HepG2 (cell line): ENCODE measurements around the gene TREM1. TPM values are rescaled to one million over a fixed set of nuclear protein-coding genes. Genes with fewer than 3 reads are reported as not detected.

Experiments used
- ATAC-seq: fragments of 200-7000 bp; cut with Tn5 transposase; 3 replicates; pipeline ENCODE4 v1.9.1; 2020; ENCODE audit warnings: mild to moderate bottlenecking, moderate library complexity
- BruUV-seq: library from RNA; stranded (reverse); fragments of 400-500 nt; replicated peaks from 2 replicates; lab custom pipeline; 2021; lab: Mats Ljungman, UMichigan
- CTCF ChIA-PET: fragments of 300-600 bp; formaldehyde crosslinking; extraction: SDS; loops from one replicate; lab custom pipeline; 2021; ENCODE audit warnings: low total read pairs, inconsistent platforms, low intra/inter-chr PET ratio; lab: Yijun Ruan, JAX
- POLR2A ChIA-PET: fragments of 350-600 bp; sonication (Branson Sonifier 250); formaldehyde crosslinking; loops from one replicate; lab custom pipeline; 2020; ENCODE audit warnings: antibody characterized with exemption, inconsistent platforms; lab: Yijun Ruan, JAX
- DNase-seq: peaks from one replicate; pipeline ENCODE4 v3.0.0-alpha.2; 2015; ENCODE audit warnings: low spot score
- FAIRE-seq: peaks from 3 replicates; lab custom pipeline; 2011; peaks lifted over from hg19 to GRCh38; lab: Jason Lieb, UNC
- H2AFZ ChIP-seq: one replicate; pipeline ENCODE4 v1.6.1; 2011; ENCODE audit warnings: low read length, inconsistent platforms
- H3K27ac ChIP-seq: fragments of 300-600 bp; 3 replicates; pipeline ENCODE4 v1.8.0; 2011; ENCODE audit warnings: mixed run types, mild to moderate bottlenecking, mixed read lengths, low read length, inconsistent platforms; ENCODE audit not compliant: insufficient read depth; ENCODE audit errors: extremely low read length
- H3K27me3 ChIP-seq, 2 experiments: fragments of 200-600 bp in 1 of 2; 2 replicates in 1 of 2; 3 replicates in 1 of 2; pipeline versions ENCODE4 v1.6.0 to v1.8.0; 2011; ENCODE audit warnings: low read length in 2 of 2, mild to moderate bottlenecking in 2 of 2, moderate library complexity in 2 of 2, inconsistent platforms in 1 of 2; ENCODE audit not compliant: insufficient read depth in 2 of 2, control insufficient read depth in 1 of 2
- H3K36me3 ChIP-seq, 2 experiments: fragments of 200-600 bp in 1 of 2; replicated peaks in 1 of 2; 2 replicates in 1 of 2; 3 replicates in 1 of 2; pipeline versions ENCODE4 v1.5.1 to v1.8.0; 2011; ENCODE audit warnings: low read length in 2 of 2, inconsistent platforms in 1 of 2; ENCODE audit not compliant: insufficient read depth in 2 of 2, control insufficient read depth in 1 of 2
- H3K4me1 ChIP-seq: 2 replicates; pipeline ENCODE4 v1.5.1; 2012; ENCODE audit warnings: low read length, inconsistent platforms; ENCODE audit not compliant: insufficient read depth
- H3K4me2 ChIP-seq: 2 replicates; pipeline ENCODE4 v1.6.0; 2011; ENCODE audit warnings: low read depth, low read length, inconsistent platforms
- H3K4me3 ChIP-seq, 3 experiments: fragments of 200-600 bp in 1 of 3; sonication (generic), shearing (Covaris generic) in 1 of 3; replicated peaks in 1 of 3; 2 replicates each; pipeline ENCODE4 v1.5.1; 2011 to 2016; ENCODE audit warnings: low read length in 3 of 3, inconsistent platforms in 2 of 3, low read depth in 2 of 3, mild to moderate bottlenecking in 2 of 3, control low read depth in 1 of 3, mixed read lengths in 1 of 3; ENCODE audit not compliant: insufficient read depth in 1 of 3
- H3K79me2 ChIP-seq: one replicate; pipeline ENCODE4 v1.6.1; 2011; ENCODE audit warnings: low read length, inconsistent platforms; ENCODE audit not compliant: insufficient read depth
- H3K9ac ChIP-seq: 2 replicates; pipeline ENCODE4 v1.6.0; 2011; ENCODE audit warnings: mild to moderate bottlenecking, low read depth, low read length, inconsistent platforms; ENCODE audit not compliant: insufficient read depth
- H3K9me3 ChIP-seq: 2 replicates; pipeline ENCODE4 v1.5.1; 2012; ENCODE audit warnings: mild to moderate bottlenecking, low read length
- H4K20me1 ChIP-seq: 2 replicates; pipeline ENCODE4 v1.6.0; 2011; ENCODE audit warnings: inconsistent platforms, mild to moderate bottlenecking, low read length, moderate library complexity; ENCODE audit not compliant: insufficient read depth
- BHLHE40 ChIP-seq: IDR thresholded peaks from 2 replicates; pipeline ENCODE4 v1.6.1; 2011; ENCODE audit warnings: low read length, improper control_type of control experiment
- DMAP1 ChIP-seq: IDR thresholded peaks from 2 replicates; pipeline ENCODE4 v1.6.1; 2016
- MIER2 ChIP-seq: IDR thresholded peaks from 2 replicates; pipeline ENCODE4 v1.6.1; 2016; ENCODE audit warnings: missing biosample characterization, missing genetic modification reagents
- PAF1 ChIP-seq: IDR thresholded peaks from 2 replicates; pipeline ENCODE4 v1.6.1; 2016; ENCODE audit warnings: missing genetic modification reagents, missing compliant biosample characterization
- RELA ChIP-seq: sonication (generic); formaldehyde crosslinking; IDR thresholded peaks from 2 replicates; pipeline ENCODE4 v1.4.0; 2020; ENCODE audit warnings: missing genetic modification reagents
- SKI ChIP-seq: fragments of 450-650 bp; IDR thresholded peaks from one replicate; pipeline ENCODE4 v1.6.1; 2018; ENCODE audit warnings: mild to moderate bottlenecking; ENCODE audit not compliant: partially characterized antibody
- SP1 ChIP-seq, 2 experiments: fragments of 450-650 bp in 1 of 2; sonication (generic) in 1 of 2; formaldehyde crosslinking in 1 of 2; IDR thresholded peaks; 2 replicates each; pipeline versions ENCODE4 v1.4.0 to v1.6.1; 2016 to 2020; ENCODE audit warnings: missing genetic modification reagents in 1 of 2
- TBX2 ChIP-seq: sonication (generic); formaldehyde crosslinking; IDR thresholded peaks from 2 replicates; pipeline ENCODE4 v1.5.0; 2020; ENCODE audit warnings: missing genetic modification reagents, mild to moderate bottlenecking, borderline replicate concordance
- ZNF232 ChIP-seq: sonication (generic); formaldehyde crosslinking; IDR thresholded peaks from 2 replicates; pipeline ENCODE4 v1.4.0; 2020; ENCODE audit warnings: missing genetic modification reagents, borderline replicate concordance
- ZNF335 ChIP-seq: sonication (generic); formaldehyde crosslinking; IDR thresholded peaks from 2 replicates; pipeline ENCODE4 v1.4.0; 2020; ENCODE audit warnings: missing genetic modification reagents
- ZNF672 ChIP-seq: sonication (generic); formaldehyde crosslinking; IDR thresholded peaks from 2 replicates; pipeline ENCODE4 v1.8.1; 2022; ENCODE audit warnings: missing genetic modification reagents
- ZNF678 ChIP-seq: sonication (generic); formaldehyde crosslinking; IDR thresholded peaks from 2 replicates; pipeline ENCODE4 v1.4.0; 2020; ENCODE audit warnings: mild to moderate bottlenecking, missing genetic modification reagents
- ZNF75D ChIP-seq: sonication (generic); formaldehyde crosslinking; IDR thresholded peaks from 2 replicates; pipeline ENCODE4 v1.8.1; 2023; ENCODE audit warnings: missing genetic modification reagents, mild to moderate bottlenecking, borderline replicate concordance
- ZNF780A ChIP-seq: sonication (generic); formaldehyde crosslinking; IDR thresholded peaks from 2 replicates; pipeline ENCODE4 v1.8.0; 2022; ENCODE audit warnings: mild to moderate bottlenecking, missing genetic modification reagents, moderate library complexity
- ZNF790 ChIP-seq: sonication (generic); formaldehyde crosslinking; IDR thresholded peaks from 2 replicates; pipeline ENCODE4 v1.8.0; 2022; ENCODE audit warnings: missing genetic modification reagents, mild to moderate bottlenecking, borderline replicate concordance
- WGBS: methylation state at CpG from one replicate; pipeline ENCODE4 v1.1.6; 2017; ENCODE audit warnings: low lambda C conversion rate; 5-methylcytosine and 5-hydroxymethylcytosine counted together
- in situ Hi-C: cut with HindIII; loops from 2 replicates; pipeline ENCODE4 v1.10.0; 2017; ENCODE audit warnings: low pct_unique_long_range_greater_than_20kb; ENCODE audit not compliant: extremely low pct_ligation_motif_present
- intact Hi-C: fragments of 100-400 bp; cut with micrococcal nuclease; formaldehyde crosslinking; loops from one replicate; pipeline ENCODE4 v1.10.0; 2022; ENCODE audit not compliant: unreplicated experiment
- polyA plus RNA-seq, 8 experiments: library from polyadenylated mRNA; depleted of rRNA in 3 of 8; stranded (reverse) in 7 of 8; unstranded in 1 of 8; fragments of >200 nt; fragmentation: Illumina TruSeq in 4 of 8; extraction: Trizol in 4 of 8; gene quantifications; 2 replicates each; pipeline versions ENCODE4 v1.2.1 to v1.2.3, GENCODE V29; 2011 to 2016; ENCODE audit warnings: low read depth in 4 of 8, missing spikeins in 1 of 8, mixed read lengths in 1 of 8; ENCODE audit not compliant: insufficient read depth in 1 of 8
- total RNA-seq, 5 experiments: library from RNA; depleted of rRNA; stranded (reverse); fragments of >200 nt; fragmentation: Illumina TruSeq; extraction: Trizol; gene quantifications; 2 replicates each; pipeline ENCODE4 v1.2.3, GENCODE V29; 2016; ENCODE audit warnings: low read depth in 1 of 5
- TF ChIP-seq, protein P1 (sequence below): sonication (generic); formaldehyde crosslinking; IDR thresholded peaks from 2 replicates; pipeline ENCODE4 v1.8.0; 2022; ENCODE audit warnings: missing genetic modification reagents, mild to moderate bottlenecking, inconsistent platforms, borderline replicate concordance
- TF ChIP-seq, protein P2 (sequence below): sonication (generic); formaldehyde crosslinking; IDR thresholded peaks from 2 replicates; pipeline ENCODE4 v1.8.1; 2023; ENCODE audit warnings: missing genetic modification reagents, mild to moderate bottlenecking, borderline replicate concordance

The TREM1 gene
- total and polyA plus RNA-seq, 2 of the 13 experiments (the other 11 are each of a cell fraction or from before 2014, with no cell fraction given) = 0.49 TPM; not detected in 1

DNA sequence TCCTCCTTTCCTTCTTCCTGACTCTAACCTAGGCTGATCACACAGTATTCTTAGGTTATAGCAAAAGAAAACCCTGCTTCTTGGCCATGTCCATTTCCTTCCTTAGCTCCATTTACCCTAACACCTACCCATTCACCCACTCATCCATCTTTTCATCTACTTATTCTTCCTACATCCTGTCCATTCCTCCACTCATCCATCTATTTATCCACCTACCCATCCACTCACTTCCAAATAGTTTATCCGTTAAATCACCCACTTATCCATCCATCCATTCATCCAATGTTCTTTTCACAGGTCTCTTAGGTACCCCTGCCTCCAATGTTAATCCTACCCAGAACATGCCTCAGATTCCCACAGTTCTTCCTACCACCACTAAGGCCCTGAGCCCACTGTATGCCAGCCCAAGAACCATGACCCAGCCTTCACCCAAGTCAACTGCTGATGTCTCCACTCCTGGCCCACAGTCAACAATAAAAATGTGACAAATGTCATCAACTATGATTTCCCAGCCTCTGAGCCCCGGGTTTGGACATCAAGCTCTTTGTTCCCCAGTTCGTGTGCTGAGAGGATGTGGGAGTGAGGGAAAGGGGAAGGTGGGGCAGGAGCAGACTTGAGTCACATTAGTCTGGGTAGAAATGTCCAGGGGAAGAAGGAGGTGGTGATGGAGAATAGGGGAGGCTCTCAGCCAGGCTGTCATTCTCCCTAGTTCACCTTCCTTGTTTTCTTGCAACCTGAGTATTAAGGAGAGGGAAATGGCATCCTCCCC is 33.9 kb downstream of the TREM1 start:
- WGBS = 0% methylated on average over 3 of the region's 3 CpGs
- no peak overlapping the region for H2AFZ ChIP-seq
- in situ Hi-C loops (no loop called here), intact Hi-C loops (no loop called here)
- no peak overlapping the region for H3K9ac ChIP-seq
- H3K27me3 ChIP-seq = peaks cover 0 to 2% of the 10 kb centered on the region in 2 experiments; a peak in 1 of 5 replicates
- ChIA-PET CTCF (no interaction called here), POLR2A (no interaction called here)
- no peak overlapping the region for H3K4me3 ChIP-seq
- H3K4me2 ChIP-seq = no peak overlapping the region
- TF ChIP-seq RELA = no peak
- TF ChIP-seq SP1 (IDR thresholded peaks at IDR 0.05) = 0 out of 2 replicates have a peak, but pooled peaks have one; percentile 14
- TF ChIP-seq SP1 (CRISPR knock-in tag; IDR thresholded peaks at IDR 0.05) = no peak
- no peaks in the 10 kb centered on the region for H3K79me2 ChIP-seq
- H3K9me3 ChIP-seq = no peaks in the 10 kb centered on the region
- H3K27ac ChIP-seq = no peak overlapping the region
- no peaks in the 10 kb centered on the region for H3K4me1 ChIP-seq
- ATAC-seq (no peak), FAIRE-seq (no peak), DNase-seq (no peak)
- H4K20me1 ChIP-seq = no peaks in the 10 kb centered on the region
- BruUV-seq = no TSS peak
- H3K36me3 ChIP-seq = no peaks in the 10 kb centered on the region

DNA sequence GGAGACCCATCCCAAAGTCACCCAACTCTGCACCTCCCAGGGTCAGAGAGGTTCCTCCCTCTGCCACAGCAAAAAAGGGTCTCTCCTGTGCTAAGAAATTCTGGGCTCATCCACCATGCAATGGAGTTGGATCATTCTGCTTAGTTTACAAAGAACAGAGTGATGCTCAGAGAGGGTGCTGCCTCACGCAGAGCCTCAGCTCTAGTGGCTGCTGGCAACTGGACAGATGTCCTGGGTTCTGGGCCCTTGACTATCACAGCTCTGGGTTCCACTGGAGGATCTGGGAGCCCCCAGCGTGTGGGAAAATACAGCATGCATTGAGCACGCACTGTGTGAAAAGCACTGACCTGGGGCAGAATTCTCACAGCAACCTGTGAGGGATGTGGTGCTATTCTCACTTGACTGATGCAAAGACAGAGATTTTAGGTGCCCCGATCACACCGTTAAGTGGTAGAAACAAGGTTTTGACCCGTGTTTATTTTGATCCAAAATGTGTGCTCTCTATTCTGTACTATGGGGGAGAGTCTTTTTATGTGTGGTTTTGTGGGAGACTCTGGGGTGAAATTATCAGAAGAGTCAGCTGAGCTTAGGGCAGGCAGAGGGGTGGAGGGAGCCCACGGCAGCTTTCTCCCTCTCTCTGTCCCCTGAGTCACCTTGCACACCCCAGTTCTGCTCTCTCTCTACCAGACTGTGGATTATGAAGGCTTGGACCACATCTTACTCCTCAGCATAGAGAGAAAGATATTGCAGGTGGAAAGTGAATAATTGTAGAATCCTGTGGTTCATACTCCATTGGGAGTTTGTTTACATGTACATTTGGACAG is 38.4 kb downstream of the TREM1 start:
- peaks cover 2 to 5% of the 10 kb centered on the region in 2 experiments; a peak in 2 of 5 replicates for H3K27me3 ChIP-seq
- H3K9me3 ChIP-seq = no peaks in the 10 kb centered on the region
- no peak overlapping the region for H3K27ac ChIP-seq
- intact Hi-C loops (no loop called here), in situ Hi-C loops (no loop called here)
- ATAC-seq (no peak), DNase-seq (no peak), FAIRE-seq (no peak)
- H3K4me3 ChIP-seq = no peak overlapping the region
- no peaks in the 10 kb centered on the region for H3K4me1 ChIP-seq
- no peaks in the 10 kb centered on the region for H3K79me2 ChIP-seq
- H3K36me3 ChIP-seq = no peaks in the 10 kb centered on the region
- ChIA-PET POLR2A (no interaction called here), CTCF (no interaction called here)
- BruUV-seq = no TSS peak
- no peak overlapping the region for H3K4me2 ChIP-seq
- H2AFZ ChIP-seq = no peak overlapping the region
- H4K20me1 ChIP-seq = no peaks in the 10 kb centered on the region
- 29% methylated on average over 5 of the region's 7 CpGs for WGBS
- H3K9ac ChIP-seq = no peak overlapping the region
- no peak for TF ChIP-seq ZNF335 (CRISPR knock-in tag)
- no peak for TF ChIP-seq BHLHE40
- TF ChIP-seq PAF1 (CRISPR knock-in tag) = no peak
- TF ChIP-seq, protein P1, sequence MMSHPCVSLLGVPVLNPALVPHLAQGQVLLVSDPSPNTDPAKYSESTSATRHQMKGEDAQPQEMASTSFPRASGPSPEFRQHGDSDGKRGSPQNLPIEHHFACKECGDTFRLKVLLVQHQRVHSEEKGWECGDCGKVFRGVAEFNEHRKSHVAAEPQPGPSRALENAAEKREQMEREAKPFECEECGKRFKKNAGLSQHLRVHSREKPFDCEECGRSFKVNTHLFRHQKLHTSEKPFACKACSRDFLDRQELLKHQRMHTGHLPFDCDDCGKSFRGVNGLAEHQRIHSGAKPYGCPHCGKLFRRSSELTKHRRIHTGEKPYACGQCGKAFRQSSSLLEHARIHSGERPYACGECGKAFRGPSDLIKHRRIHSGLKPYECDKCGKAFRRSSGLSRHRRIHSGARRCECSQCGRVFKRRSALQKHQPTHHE (CRISPR knock-in tag) = no peak
- TF ChIP-seq SKI = no peak
- no peak for TF ChIP-seq DMAP1 (CRISPR knock-in tag)
- TF ChIP-seq TBX2 = no peak
- no peak for TF ChIP-seq ZNF780A
- TF ChIP-seq ZNF678 (CRISPR knock-in tag) = no peak
- TF ChIP-seq ZNF75D = no peak
- TF ChIP-seq MIER2 (CRISPR knock-in tag) = no peak
- TF ChIP-seq, protein P2, sequence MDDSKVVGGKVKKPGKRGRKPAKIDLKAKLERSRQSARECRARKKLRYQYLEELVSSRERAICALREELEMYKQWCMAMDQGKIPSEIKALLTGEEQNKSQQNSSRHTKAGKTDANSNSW = no peak
- no peak for TF ChIP-seq ZNF790 (CRISPR knock-in tag)
- no peak for TF ChIP-seq ZNF232
- TF ChIP-seq ZNF672 (CRISPR knock-in tag) = no peak
